ENCODE measurements around the gene LZTS3.

GRCh38 chr20:3183896-3184612 is 10.7 kb upstream of the LZTS3 start:
- TF ChIP-seq POLR2A (IDR thresholded peaks at IDR 0.05) (no peak), CTCF (IDR thresholded peaks at IDR 0.05) (no peak)

Measured in adrenal gland (tissue), 5 donors.